Measurements from ENCODE around the gene KCNT1.
A peak's percentile ranks its signal among the peaks of the same experiment; 100 is the strongest.
"Not testable (repeated sequence)": the region's sequence is repeated elsewhere in the genome, so short reads cannot be mapped to it uniquely, and the experiment has no call there.

Gene KCNT1

GRCh38 chr9:135701959-135702721, at the start of gene KCNT1:
TSS of gene KCNT1 (plus strand) at chr9:135702185. CDS start at chr9:135702259, 74 bp downstream.
- DNase-seq, result peak; percentile 69

- DNase-seq, result no peak
Observed at GRCh38 chr9:135655317-135655716, 46.7 kb upstream of the KCNT1 start.

- no peak for DNase-seq
Observed at GRCh38 chr9:135657416-135657815, 44.6 kb upstream of the KCNT1 start.

GRCh38 chr9:135659252-135659651, 42.7 kb upstream of the KCNT1 start:
- DNase-seq, result no peak

GRCh38 chr9:135660407-135660806, 41.6 kb upstream of the KCNT1 start:
- DNase-seq, result no peak

- DNase-seq, result no peak
Observed at GRCh38 chr9:135661816-135662560, 40.0 kb upstream of the KCNT1 start.

- DNase-seq, result no peak
Observed at GRCh38 chr9:135662758-135663450, 39.1 kb upstream of the KCNT1 start, which contains the start of gene LCN9. TSS of gene LCN9 (plus strand) at chr9:135663309. CDS start at chr9:135663322, 13 bp downstream.

GRCh38 chr9:135663451-135663770, 38.6 kb upstream of the KCNT1 start:
- no peak for DNase-seq

- no peak for DNase-seq
Observed at GRCh38 chr9:135663857-135664256, 38.1 kb upstream of the KCNT1 start.

- no peak for DNase-seq
Observed at GRCh38 chr9:135664266-135664665, 37.7 kb upstream of the KCNT1 start.

GRCh38 chr9:135664801-135665794, 36.9 kb upstream of the KCNT1 start:
- no peak for DNase-seq

GRCh38 chr9:135665795-135666189, 36.2 kb upstream of the KCNT1 start:
- no peak for DNase-seq

- no peak for DNase-seq
Observed at GRCh38 chr9:135666534-135667462, 35.2 kb upstream of the KCNT1 start.

- no peak for DNase-seq
Observed at GRCh38 chr9:135667463-135668001, 34.5 kb upstream of the KCNT1 start.

- DNase-seq, result not testable (repeated sequence)
Observed at GRCh38 chr9:135669018-135669417, 33.0 kb upstream of the KCNT1 start.

GRCh38 chr9:135669616-135670285, 32.2 kb upstream of the KCNT1 start:
- no peak for DNase-seq

GRCh38 chr9:135670721-135671590, 31.0 kb upstream of the KCNT1 start:
- DNase-seq, result no peak

- DNase-seq, result no peak
Observed at GRCh38 chr9:135671591-135672041, 30.4 kb upstream of the KCNT1 start.

GRCh38 chr9:135672786-135673185, 29.2 kb upstream of the KCNT1 start:
- not testable (repeated sequence) for DNase-seq

All from stimulated activated CD4-positive, alpha-beta T cell treated with anti-CD3 and anti-CD28 coated beads, Interleukin-4, amount 100 ng/mL, for 1 hour (primary cell).